GM19193 (cell line): ENCODE data around the gene HSD3B7.

Source experiments
- POLR2A ChIP-seq: IDR thresholded peaks from 4 replicates; pipeline ENCODE4 v1.6.1; 2011; ENCODE audit not compliant: insufficient read depth, insufficient read length; ENCODE audit errors: extremely low read depth

The HSD3B7 gene

DNA sequence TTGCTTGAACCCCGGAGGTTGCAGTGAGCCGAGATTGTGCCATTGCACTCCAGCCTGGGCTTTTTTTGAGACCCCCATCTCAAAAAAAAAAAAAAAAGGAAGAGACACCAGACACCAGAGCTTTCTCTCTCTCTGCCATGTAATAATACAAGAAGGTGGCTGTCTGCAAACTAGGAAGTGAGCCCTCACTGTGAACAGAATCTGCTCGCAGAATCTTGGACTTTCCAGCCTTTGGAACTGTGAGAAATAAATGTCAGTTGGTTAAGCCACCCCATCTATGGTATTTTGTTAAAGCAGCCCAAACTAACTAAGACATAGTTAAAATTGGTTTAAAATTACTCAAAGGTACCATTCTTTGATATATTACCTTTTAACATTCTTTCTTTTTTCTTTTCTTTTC, 35.5 kb downstream of the HSD3B7 start:
- TF ChIP-seq POLR2A = no peak

DNA sequence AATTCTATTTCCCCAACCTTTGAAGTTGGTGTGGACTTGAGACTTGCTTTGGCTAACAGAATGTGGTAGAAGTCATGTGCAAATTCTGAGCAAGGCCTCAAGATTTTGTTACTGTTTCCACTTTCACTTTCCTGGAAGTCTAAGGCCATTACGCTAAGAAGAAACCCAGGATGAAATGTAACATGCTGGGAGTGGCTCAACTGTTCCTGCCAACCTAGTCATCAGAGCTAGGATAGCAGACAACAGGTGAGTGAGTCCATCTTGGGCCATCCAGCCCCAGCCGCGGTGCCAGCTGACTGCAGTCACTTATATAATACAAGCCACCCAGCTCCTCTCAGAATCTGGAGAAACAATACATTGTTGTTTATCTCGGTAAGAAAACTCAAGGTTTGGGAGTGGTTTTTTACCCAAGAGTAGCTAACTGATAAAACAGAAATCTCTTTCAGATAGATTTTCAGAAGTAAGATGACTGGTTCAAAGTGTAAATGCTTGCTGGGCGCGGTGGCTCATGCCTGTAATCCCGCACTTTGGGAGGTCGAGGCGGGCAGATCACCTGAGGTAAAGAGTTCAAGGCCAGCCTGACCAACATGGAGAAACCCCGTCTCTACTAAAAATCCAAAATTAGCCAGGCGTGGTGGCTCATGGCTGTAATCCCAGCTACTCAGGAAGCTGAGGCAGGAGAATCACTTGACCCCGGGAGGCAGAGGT, 37.7 kb downstream of the HSD3B7 start:
- no peak for TF ChIP-seq POLR2A

DNA sequence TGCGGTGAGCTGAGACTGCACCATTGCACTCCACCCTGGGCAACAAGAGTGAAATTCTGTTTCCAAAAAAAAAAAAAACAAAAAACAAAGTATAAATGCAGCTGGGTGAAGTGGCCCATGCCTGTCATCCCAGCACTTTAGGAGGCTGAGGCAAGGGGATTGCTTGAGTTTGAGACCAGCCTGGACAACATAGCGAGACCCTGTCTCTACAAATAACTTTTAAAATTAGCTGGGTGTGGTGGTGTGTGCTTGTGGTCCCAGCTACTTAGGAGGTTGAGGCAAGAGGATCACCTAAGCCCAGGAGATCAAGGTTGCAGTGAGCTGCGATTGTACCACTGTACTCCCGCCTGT, 38.2 kb downstream of the HSD3B7 start:
- no peak for TF ChIP-seq POLR2A

DNA sequence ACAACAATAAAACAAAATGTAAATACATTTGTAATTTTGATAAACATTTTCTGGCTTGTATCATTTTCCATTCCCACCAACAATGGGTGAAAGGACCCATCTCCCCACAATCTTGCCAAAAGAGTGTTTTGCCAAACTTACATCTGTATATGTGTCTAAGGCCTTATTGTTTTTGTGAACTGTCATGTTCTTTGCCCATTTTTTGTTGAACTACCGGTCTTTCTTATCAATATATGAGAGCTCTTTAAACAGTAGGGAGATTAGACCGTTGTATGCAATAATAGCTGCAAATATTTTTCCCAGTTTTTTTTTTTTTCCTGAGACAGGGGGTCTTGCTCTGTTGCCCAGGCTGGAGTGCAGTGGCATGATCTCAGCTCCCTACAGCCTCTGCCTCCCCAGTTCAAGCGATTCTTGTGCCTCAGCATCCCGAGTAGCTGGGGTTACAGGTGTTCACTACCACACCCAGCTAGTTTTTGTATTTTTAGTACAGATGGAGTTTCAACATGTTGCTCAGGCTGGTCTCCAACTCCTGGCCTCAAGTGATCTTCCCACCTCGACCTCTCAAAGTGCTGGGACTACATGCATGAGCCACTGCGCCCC, 38.7 kb downstream of the HSD3B7 start:
- no peak for TF ChIP-seq POLR2A

DNA sequence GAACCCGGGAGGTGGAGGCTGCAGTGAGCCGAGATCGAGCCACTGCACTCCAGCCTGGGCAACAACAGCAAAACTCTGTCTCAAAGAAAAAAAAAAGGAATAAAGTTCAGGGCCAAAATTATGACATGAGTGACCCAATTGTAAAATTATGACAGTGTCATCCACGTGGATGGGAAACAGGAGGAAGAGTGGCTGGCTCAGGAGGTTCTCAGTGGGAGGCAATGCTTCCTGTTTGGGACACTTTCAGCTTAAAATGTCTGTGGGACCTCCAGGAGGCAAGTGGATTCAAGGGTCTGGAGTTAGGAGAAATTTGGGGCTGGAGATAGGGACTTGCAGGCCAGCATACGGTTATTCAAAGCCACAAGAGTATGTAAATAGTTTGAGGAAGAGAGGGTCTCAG, 40.3 kb downstream of the HSD3B7 start:
- TF ChIP-seq POLR2A = no peak

DNA sequence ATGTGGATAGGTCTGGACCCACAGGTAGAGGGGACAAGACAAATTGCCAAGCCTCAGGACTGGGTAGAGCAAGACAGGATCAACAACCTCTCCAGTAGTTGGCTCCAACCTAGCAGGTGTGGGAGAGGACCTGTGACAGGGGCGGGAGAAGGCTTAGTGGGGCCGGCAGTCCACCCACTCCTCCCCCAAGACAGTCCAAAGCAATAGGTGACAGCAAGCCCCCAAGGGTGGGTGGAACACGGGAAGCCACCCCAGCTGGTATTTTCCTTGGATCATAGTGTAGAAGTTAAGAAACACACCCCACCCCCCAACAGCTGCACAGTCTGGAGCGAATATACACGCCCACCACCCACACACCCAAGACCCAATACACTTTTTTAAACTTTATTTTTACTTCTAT, 44.3 kb downstream of the HSD3B7 start:
- no peak for TF ChIP-seq POLR2A

DNA sequence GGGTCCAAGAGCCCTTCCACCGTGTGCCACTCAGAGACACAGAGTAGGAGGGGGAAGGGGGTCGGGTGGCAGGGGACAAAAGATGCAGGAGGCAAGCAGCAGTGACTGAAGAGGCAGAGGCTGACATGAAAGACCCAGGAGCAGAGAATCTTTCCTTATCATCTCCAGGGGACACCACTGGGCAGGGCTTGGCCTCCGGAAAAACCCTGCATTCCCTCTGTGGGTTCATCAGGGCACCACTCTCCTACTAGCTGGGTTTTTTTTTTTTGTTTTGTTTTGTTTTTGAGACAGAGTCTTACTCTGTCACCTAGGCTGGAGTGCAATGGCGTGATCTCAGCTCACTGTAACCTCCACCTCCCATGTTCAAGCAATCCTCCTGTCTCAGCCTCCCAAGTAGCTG, 46.3 kb downstream of the HSD3B7 start:
- no peak for TF ChIP-seq POLR2A

DNA sequence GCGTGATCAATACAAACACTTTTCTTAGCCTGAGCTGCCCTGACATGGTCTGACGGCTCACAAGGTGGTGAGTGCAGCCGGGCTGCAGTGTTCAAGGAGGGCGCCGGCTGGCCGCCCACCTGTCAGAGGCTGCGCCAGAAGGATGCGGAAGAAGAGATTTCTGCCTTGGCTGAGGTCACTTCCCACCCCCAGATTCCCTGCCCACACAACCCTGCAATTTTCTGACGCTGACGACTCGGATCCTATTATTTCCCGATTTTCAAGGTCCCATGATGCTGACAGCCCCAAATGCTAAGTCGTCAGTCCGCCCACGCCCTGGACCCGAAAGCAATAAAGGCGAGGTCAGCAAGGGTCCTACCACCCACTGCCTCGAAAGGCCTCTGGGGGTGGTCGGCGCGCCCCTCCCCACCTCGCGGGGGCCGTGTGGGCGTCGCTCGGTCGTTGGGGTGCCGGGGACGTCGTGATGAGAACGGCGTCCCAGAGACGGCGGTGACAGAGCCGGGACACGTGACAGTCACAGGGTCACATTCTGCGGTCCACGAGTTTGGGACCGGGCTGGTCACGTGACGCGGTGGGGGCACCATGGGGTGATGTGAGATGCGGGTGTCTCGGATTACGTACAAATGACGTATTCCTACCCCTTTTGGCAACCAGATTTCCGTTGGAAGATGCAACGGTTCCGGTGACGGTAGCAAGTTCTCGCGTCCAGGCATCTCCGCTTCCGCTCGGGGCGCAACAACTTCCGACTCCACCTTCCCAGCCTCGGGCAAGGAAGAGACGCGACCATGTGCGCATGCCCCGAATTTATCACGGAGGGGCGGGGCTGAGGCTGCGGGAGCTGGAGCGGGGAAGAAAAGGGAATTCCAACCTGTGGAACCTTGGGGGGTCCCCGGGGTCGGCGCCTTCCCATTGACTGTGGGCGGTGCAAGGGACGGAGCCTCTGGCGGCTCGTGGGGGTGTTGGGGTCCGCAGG, 48.0 kb downstream of the HSD3B7 start, which contains the start of gene STX4:
Gene STX4 (plus strand): TSS at position 823 of the 973 bp plus-strand sequence. CDS start 248 bp downstream, outside the sequence.
- peak; percentile 63 for TF ChIP-seq POLR2A

DNA sequence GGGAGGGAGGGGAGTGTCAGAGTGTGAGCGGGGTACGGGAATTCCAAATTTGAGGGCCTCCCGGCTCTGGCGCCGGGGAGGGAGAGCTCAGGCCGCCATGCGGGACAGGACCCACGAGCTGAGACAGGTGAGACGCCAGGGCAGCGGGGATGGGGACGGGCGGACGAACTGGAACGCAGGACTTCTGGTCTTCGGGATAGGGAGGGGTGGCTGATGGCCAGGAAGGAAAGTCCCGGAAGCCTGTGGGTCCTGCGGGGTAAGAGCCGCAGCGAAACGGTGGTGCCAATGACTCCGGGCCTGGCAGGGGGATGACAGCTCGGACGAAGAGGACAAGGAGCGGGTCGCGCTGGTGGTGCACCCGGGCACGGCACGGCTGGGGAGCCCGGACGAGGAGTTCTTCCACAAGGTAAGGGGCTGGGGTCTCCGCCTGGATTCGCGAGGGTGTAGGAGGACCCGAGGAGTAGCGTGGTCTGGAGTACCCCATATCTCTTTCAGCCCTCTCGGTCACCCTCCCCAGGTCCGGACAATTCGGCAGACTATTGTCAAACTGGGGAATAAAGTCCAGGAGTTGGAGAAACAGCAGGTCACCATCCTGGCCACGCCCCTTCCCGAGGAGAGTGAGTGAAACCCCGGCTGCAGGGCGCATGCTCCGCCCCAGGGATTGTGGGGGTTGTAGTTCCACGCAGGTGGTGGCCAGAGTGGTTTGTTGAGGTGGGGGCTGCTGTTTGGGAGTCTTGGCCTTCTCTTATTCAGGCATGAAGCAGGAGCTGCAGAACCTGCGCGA, 48.9 kb downstream of the HSD3B7 start:
- TF ChIP-seq POLR2A = no peak

DNA sequence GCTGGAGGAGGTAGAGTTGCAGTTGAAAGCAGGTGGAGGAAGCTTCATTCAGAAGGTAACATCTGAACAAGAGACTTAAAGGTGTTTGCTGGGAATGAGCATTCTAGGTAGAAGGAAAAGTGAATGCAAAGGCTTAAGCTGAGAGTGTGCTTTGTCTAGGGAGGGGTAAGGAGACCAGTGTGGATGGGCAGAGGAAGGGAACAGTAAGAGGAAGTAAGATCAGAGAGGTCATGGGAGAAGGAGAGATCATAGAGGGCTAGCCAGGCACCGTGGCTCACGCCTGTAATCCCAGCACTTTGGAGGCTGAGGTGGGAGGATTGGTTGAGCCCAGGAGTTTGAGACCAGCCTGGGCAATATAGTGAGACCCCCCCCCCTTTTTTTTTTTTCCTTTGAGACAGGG, 51.7 kb downstream of the HSD3B7 start:
- no peak for TF ChIP-seq POLR2A
